Transverse colon (tissue), 4 donors: ENCODE measurements around the gene KRT37. TPM values are rescaled to one million over a fixed set of nuclear protein-coding genes. Genes with fewer than 3 reads are reported as not detected.

Source experiments
- DNase-seq: peaks from one replicate; pipeline ENCODE4 v3.0.0-alpha.2; 2019
- H3K27ac ChIP-seq, 4 donors: fragments of 200-600 bp; sonication (generic); 2 replicates each; pipeline ENCODE4 v1.5.1; 2016 to 2018; ENCODE audit warnings: inconsistent platforms in 4 of 4
- H3K27me3 ChIP-seq: fragments of 200-600 bp; sonication (generic); 2 replicates; pipeline ENCODE4 v1.5.1; 2017; ENCODE audit warnings: inconsistent platforms
- H3K36me3 ChIP-seq, 4 donors: fragments of 200-600 bp; sonication (generic); 2 replicates each; pipeline ENCODE4 v1.5.1; 2017 to 2019; ENCODE audit warnings: inconsistent platforms in 4 of 4
- H3K4me1 ChIP-seq, 4 donors: fragments of 200-600 bp; sonication (generic); 2 replicates each; pipeline ENCODE4 v1.5.1; 2017 to 2020; ENCODE audit warnings: inconsistent platforms in 4 of 4
- H3K4me3 ChIP-seq, 4 donors: fragments of 200-600 bp; sonication (generic); 1 replicate in 1 of 4; 2 replicates in 3 of 4; pipeline versions ENCODE4 v1.5.1 to v1.6.1; 2017 to 2019; ENCODE audit warnings: inconsistent platforms in 4 of 4
- H3K9me3 ChIP-seq, 2 donors: fragments of 200-600 bp; sonication (generic); 2 replicates each; pipeline ENCODE4 v1.5.1; 2017 to 2019; ENCODE audit warnings: inconsistent platforms in 2 of 2
- CTCF ChIP-seq, 5 experiments: fragments of 200-600 bp in 3 of 5; fragments of 450-650 bp in 2 of 5; sonication (generic) in 3 of 5; IDR thresholded peaks; 1 replicate in 2 of 5; 2 replicates in 3 of 5; pipeline ENCODE4 v1.5.1; 2016 to 2017; ENCODE audit warnings: antibody characterized with exemption in 5 of 5, inconsistent platforms in 3 of 5, mild to moderate bottlenecking in 2 of 5, moderate library complexity in 1 of 5
- EP300 ChIP-seq: sonication (generic); formaldehyde crosslinking; IDR thresholded peaks from one replicate; pipeline ENCODE4 v1.6.1; 2017; ENCODE audit warnings: antibody characterized with exemption, low read depth
- POLR2A ChIP-seq: fragments of 450-650 bp; IDR thresholded peaks from one replicate; pipeline ENCODE4 v1.6.1; 2016; ENCODE audit warnings: antibody characterized with exemption, mild to moderate bottlenecking, moderate library complexity
- POLR2AphosphoS5 ChIP-seq, 3 donors: sonication (generic); formaldehyde crosslinking; IDR thresholded peaks; one replicate each; pipeline ENCODE4 v1.6.1; 2016; ENCODE audit warnings: antibody characterized with exemption in 3 of 3
- WGBS, 2 donors: methylation state at CpG; one replicate each; pipeline ENCODE4 v1.1.5; 2018; ENCODE audit warnings: low coverage in 1 of 2; 5-methylcytosine and 5-hydroxymethylcytosine counted together
- in situ Hi-C, 4 donors: fragments of 200-750 bp; cut with MboI; loops; one replicate each; pipeline versions ENCODE4 v1.15.0 to v1.15.1; 2017; ENCODE audit warnings: low sequenced_read_pairs in 3 of 4, low pct_ligation_motif_present in 1 of 4, low pct_unique_long_range_greater_than_20kb in 1 of 4
- intact Hi-C: fragments of 100-400 bp; cut with DNase I; formaldehyde crosslinking; loops from one replicate; pipeline ENCODE4 v1.15.1; 2023; ENCODE audit warnings: low total_unique reads
- total RNA-seq, 4 donors: library from RNA; depleted of rRNA; stranded (reverse); fragments of >200 nt; gene quantifications; one replicate each; pipeline ENCODE4 v1.1.0, GENCODE V29; 2016

Gene KRT37
- total RNA-seq, 4 donors from 2014 or later, result not detected

- Histone ChIP-seq H3K36me3 (no peaks in the 10 kb centered on the region), H3K27ac (no peak overlapping the region), H3K4me1 (no peaks in the 10 kb centered on the region), H3K27me3 (peaks cover 29% of the 10 kb centered on the region), H3K4me3 (no peak overlapping the region), H3K9me3 (no peaks in the 10 kb centered on the region)
- TF ChIP-seq POLR2A (no peak), POLR2AphosphoS5 (IDR thresholded peaks at IDR 0.05) (no peak), EP300 (no peak), CTCF (IDR thresholded peaks at IDR 0.05) (no peak)
- DNase-seq, result no peak
- intact Hi-C loops, result no loop called here
- in situ Hi-C loops, result no loop called here
- WGBS, 2 donors, result 83 to 100% methylated on average over 1 of the region's 1 CpG
Observed at GRCh38 chr17:41392278-41392677, 32.1 kb downstream of the KRT37 start.

GRCh38 chr17:41391535-41391934 is 32.9 kb downstream of the KRT37 start:
- in situ Hi-C loops, result no loop called here

GRCh38 chr17:41390411-41390938 is 33.9 kb downstream of the KRT37 start:
- whole genome bisulfite sequencing, 2 donors, result 56 to 66% methylated on average over 5 to 7 of the region's 7 CpGs
- H3K27me3 ChIP-seq, result peaks cover 29% of the 10 kb centered on the region
- no peak overlapping the region for H3K27ac ChIP-seq
- intact Hi-C loops, result no loop called here
- TF ChIP-seq POLR2AphosphoS5 (IDR thresholded peaks at IDR 0.05) (no peak), CTCF (IDR thresholded peaks at IDR 0.05) (no peak), POLR2A (no peak), EP300 (no peak)
- H3K4me3 ChIP-seq, result no peak overlapping the region
- H3K36me3 ChIP-seq, result no peaks in the 10 kb centered on the region
- H3K9me3 ChIP-seq, result peaks cover 9 to 12% of the 10 kb centered on the region in 2 donors
- no peaks in the 10 kb centered on the region for H3K4me1 ChIP-seq
- no peak for DNase-seq
- in situ Hi-C loops, result no loop called here

More at GRCh38 chr17:41391535-41391934, 32.9 kb downstream of the KRT37 start:
- Histone ChIP-seq H3K9me3 (peaks cover 5% of the 10 kb centered on the region in 2 donors), H3K36me3 (no peaks in the 10 kb centered on the region), H3K27me3 (peaks cover 29% of the 10 kb centered on the region), H3K27ac (no peak overlapping the region), H3K4me1 (no peaks in the 10 kb centered on the region), H3K4me3 (no peak overlapping the region)
- intact Hi-C loops, result no loop called here
- WGBS, 2 donors, result 43 to 53% methylated on average over 2 of the region's 2 CpGs
- DNase-seq, result no peak
- TF ChIP-seq CTCF (IDR thresholded peaks at IDR 0.05) (no peak), POLR2AphosphoS5 (IDR thresholded peaks at IDR 0.05) (no peak), POLR2A (no peak), EP300 (no peak)

- Histone ChIP-seq H3K4me1 (no peaks in the 10 kb centered on the region), H3K36me3 (no peaks in the 10 kb centered on the region), H3K27ac (no peak overlapping the region), H3K27me3 (peaks cover 28% of the 10 kb centered on the region), H3K9me3 (peaks cover 9 to 14% of the 10 kb centered on the region in 2 donors), H3K4me3 (no peak overlapping the region)
- intact Hi-C loops, result no loop called here
- TF ChIP-seq CTCF (IDR thresholded peaks at IDR 0.05), result no peak
- no peak for TF ChIP-seq POLR2A
- TF ChIP-seq POLR2AphosphoS5 (IDR thresholded peaks at IDR 0.05), result no peak
- WGBS, 2 donors, result 70 to 83% methylated on average over 2 to 4 of the region's 4 CpGs
- in situ Hi-C loops, result no loop called here
- DNase-seq, result no peak
Observed at GRCh38 chr17:41387670-41388069, 36.7 kb downstream of the KRT37 start.
